ENCODE results near the gene OR4E1.
"Not testable (repeated sequence)": the region's sequence is repeated elsewhere in the genome, so short reads cannot be mapped to it uniquely, and the experiment has no call there.

OR4E1 gene

GRCh38 chr14:21673718-21674117, at the start of gene OR4E1:
OR4E1 (minus strand) TSS chr14:21673818; CDS start chr14:21670935, 2,883 bp downstream.
- DNase-seq = no peak

- no peak for DNase-seq
Observed at GRCh38 chr14:21721504-21721903, 47.9 kb upstream of the OR4E1 start.

- no peak for DNase-seq
Observed at GRCh38 chr14:21719841-21720240, 46.2 kb upstream of the OR4E1 start.

- no peak for DNase-seq
Observed at GRCh38 chr14:21714318-21714929, 40.8 kb upstream of the OR4E1 start.

GRCh38 chr14:21712036-21712435, 38.4 kb upstream of the OR4E1 start:
- no peak for DNase-seq

GRCh38 chr14:21711360-21711961, 37.8 kb upstream of the OR4E1 start:
- peak; percentile 30 for DNase-seq

GRCh38 chr14:21704338-21704737, 30.7 kb upstream of the OR4E1 start:
- DNase-seq = no peak

GRCh38 chr14:21703357-21704326, 30.0 kb upstream of the OR4E1 start:
- no peak for DNase-seq

- no peak for DNase-seq
Observed at GRCh38 chr14:21702316-21702715, 28.7 kb upstream of the OR4E1 start.

GRCh38 chr14:21699551-21699950, 25.9 kb upstream of the OR4E1 start:
- no peak for DNase-seq

- not testable (repeated sequence) for DNase-seq
Observed at GRCh38 chr14:21698538-21698937, 24.9 kb upstream of the OR4E1 start.

- not testable (repeated sequence) for DNase-seq
Observed at GRCh38 chr14:21697662-21698061, 24.0 kb upstream of the OR4E1 start.

GRCh38 chr14:21694425-21694824, 20.8 kb upstream of the OR4E1 start:
- no peak for DNase-seq

- DNase-seq = no peak
Observed at GRCh38 chr14:21686468-21686867, 12.8 kb upstream of the OR4E1 start.

- peak; percentile 36 for DNase-seq
Observed at GRCh38 chr14:21680072-21680471, 6.5 kb upstream of the OR4E1 start.

GRCh38 chr14:21675566-21675965, 1.9 kb upstream of the OR4E1 start:
- DNase-seq = no peak

- no peak for DNase-seq
Observed at GRCh38 chr14:21672116-21672515, 1.5 kb downstream of the OR4E1 start.

GRCh38 chr14:21671371-21671770, 2.2 kb downstream of the OR4E1 start:
- no peak for DNase-seq

GRCh38 chr14:21669284-21669683, 4.3 kb downstream of the OR4E1 start:
- DNase-seq = no peak

GRCh38 chr14:21668377-21668776, 5.2 kb downstream of the OR4E1 start:
- peak; percentile 30 for DNase-seq

- DNase-seq = no peak
Observed at GRCh38 chr14:21656980-21657379, 16.6 kb downstream of the OR4E1 start.

GRCh38 chr14:21654215-21654614, 19.4 kb downstream of the OR4E1 start:
- DNase-seq = no peak

GRCh38 chr14:21653331-21653885, 20.2 kb downstream of the OR4E1 start, which contains the start of gene OR4E2:
OR4E2 (plus strand) TSS chr14:21653835; CDS start chr14:21665083, 11,248 bp downstream.
- no peak for DNase-seq

Data from fibroblast of skin of right biceps (primary cell).